IMR-90 (cell line): ENCODE measurements around the gene PIGU. TPM values are rescaled to one million over a fixed set of nuclear protein-coding genes. Genes with fewer than 3 reads are reported as not detected.

Experiments
- ATAC-seq: fragments of 200-7000 bp; cut with Tn5 transposase; 2 replicates; pipeline ENCODE4 v1.9.1; 2020; ENCODE audit warnings: low read depth, mild to moderate bottlenecking, moderate library complexity
- BruUV-seq: library from RNA; stranded (reverse); fragments of 400-500 nt; replicated peaks from 2 replicates; lab custom pipeline; 2021; lab: Mats Ljungman, UMichigan
- CTCF ChIA-PET: fragments of 300-600 bp; formaldehyde crosslinking; extraction: SDS; loops from one replicate; lab custom pipeline; 2021; ENCODE audit warnings: antibody characterized with exemption; lab: Yijun Ruan, JAX
- POLR2A ChIA-PET: fragments of 300-600 bp; sonication (Branson Sonifier 250); formaldehyde crosslinking; loops from one replicate; lab custom pipeline; 2022; ENCODE audit warnings: antibody characterized with exemption; ENCODE audit not compliant: unreplicated experiment; lab: Charles Lee
- DNase-seq: peaks from one replicate; pipeline ENCODE4 v3.0.0; 2013
- H2AFZ ChIP-seq: replicated peaks from 2 replicates; pipeline ENCODE3; 2013; ENCODE audit warnings: low read length, mild to moderate bottlenecking; ENCODE audit not compliant: poor library complexity
- H2AK5ac ChIP-seq: 2 replicates; pipeline ENCODE4 v1.6.1; 2013; ENCODE audit warnings: low read depth, low read length, inconsistent platforms
- H2AK9ac ChIP-seq: replicated peaks from 2 replicates; pipeline ENCODE3; 2013; ENCODE audit warnings: mild to moderate bottlenecking, low read depth, low read length, moderate library complexity; ENCODE audit not compliant: poor library complexity
- H2BK120ac ChIP-seq: 2 replicates; pipeline ENCODE4 v1.6.1; 2013; ENCODE audit warnings: low read depth, low read length, inconsistent platforms
- H2BK15ac ChIP-seq: 3 replicates; pipeline ENCODE4 v1.6.1; 2013; ENCODE audit warnings: low read depth, low read length, inconsistent platforms
- H2BK20ac ChIP-seq: 2 replicates; pipeline ENCODE4 v1.6.1; 2013; ENCODE audit warnings: low read depth, mild to moderate bottlenecking, inconsistent platforms, low read length, moderate library complexity
- H2BK5ac ChIP-seq: 2 replicates; pipeline ENCODE4 v1.6.1; 2013; ENCODE audit warnings: mild to moderate bottlenecking, low read depth, low read length, inconsistent platforms; ENCODE audit not compliant: poor library complexity, severe bottlenecking
- H3K14ac ChIP-seq: replicated peaks from 2 replicates; pipeline ENCODE4 v1.6.1; 2013; ENCODE audit warnings: low read depth, low read length, inconsistent platforms
- H3K18ac ChIP-seq: 2 replicates; pipeline ENCODE4 v1.6.1; 2013; ENCODE audit warnings: low read depth, low read length, control low read depth
- H3K23ac ChIP-seq: 2 replicates; pipeline ENCODE4 v1.6.1; 2013; ENCODE audit warnings: low read depth, low read length, inconsistent platforms
- H3K27ac ChIP-seq: 2 replicates; pipeline ENCODE4 v1.5.1; 2013; ENCODE audit warnings: mild to moderate bottlenecking, control low read depth, low read length; ENCODE audit not compliant: insufficient read depth
- H3K27me3 ChIP-seq: 2 replicates; pipeline ENCODE4 v1.6.1; 2013; ENCODE audit warnings: low read length; ENCODE audit not compliant: control insufficient read depth, insufficient read depth
- H3K36me3 ChIP-seq: 2 replicates; pipeline ENCODE4 v1.6.1; 2013; ENCODE audit warnings: low read length, mixed read lengths; ENCODE audit not compliant: control insufficient read depth, insufficient read depth
- H3K4ac ChIP-seq: 2 replicates; pipeline ENCODE4 v1.6.1; 2013; ENCODE audit warnings: low read depth, low read length, inconsistent platforms
- H3K4me1 ChIP-seq: 2 replicates; pipeline ENCODE4 v1.6.1; 2013; ENCODE audit warnings: low read length, mixed read lengths; ENCODE audit not compliant: control insufficient read depth, insufficient read depth
- H3K4me2 ChIP-seq: 2 replicates; pipeline ENCODE4 v1.6.1; 2013; ENCODE audit warnings: low read depth, mild to moderate bottlenecking, control low read depth, low read length, moderate library complexity
- H3K4me3 ChIP-seq: 2 replicates; pipeline ENCODE4 v1.5.1; 2013; ENCODE audit warnings: low read depth, mild to moderate bottlenecking, control low read depth, low read length, moderate library complexity; ENCODE audit not compliant: insufficient read depth
- H3K56ac ChIP-seq: 2 replicates; pipeline ENCODE4 v1.6.1; 2013; ENCODE audit warnings: low read length, inconsistent platforms; ENCODE audit not compliant: insufficient read depth; ENCODE audit errors: extremely low read depth
- H3K79me1 ChIP-seq, 2 experiments: 2 replicates each; pipeline ENCODE4 v1.6.1; 2013; ENCODE audit warnings: low read length in 2 of 2, inconsistent platforms in 1 of 2, low read depth in 1 of 2
- H3K9ac ChIP-seq: 2 replicates; pipeline ENCODE4 v1.6.1; 2013; ENCODE audit warnings: low read depth, low read length, control low read depth
- H3K9me1 ChIP-seq: 2 replicates; pipeline ENCODE4 v1.6.1; 2013; ENCODE audit warnings: low read length, inconsistent platforms; ENCODE audit not compliant: insufficient read depth
- H3K9me3 ChIP-seq: 2 replicates; pipeline ENCODE4 v1.6.1; 2013; ENCODE audit warnings: low read length; ENCODE audit not compliant: control insufficient read depth, insufficient read depth
- H4K20me1 ChIP-seq: 2 replicates; pipeline ENCODE4 v1.6.1; 2013; ENCODE audit warnings: low read length, inconsistent platforms; ENCODE audit not compliant: insufficient read depth
- H4K5ac ChIP-seq: 2 replicates; pipeline ENCODE4 v1.6.1; 2013; ENCODE audit warnings: mild to moderate bottlenecking, low read depth, low read length, control low read depth
- H4K8ac ChIP-seq, 2 experiments: 2 replicates each; pipeline ENCODE4 v1.6.1; 2013; ENCODE audit warnings: low read depth in 2 of 2, low read length in 2 of 2, control low read depth in 1 of 2, inconsistent platforms in 1 of 2
- H4K91ac ChIP-seq: 2 replicates; pipeline ENCODE4 v1.6.1; 2013; ENCODE audit warnings: low read depth, low read length, inconsistent platforms; ENCODE audit not compliant: insufficient read depth
- BHLHE40 ChIP-seq: fragments of 150-350 bp; IDR thresholded peaks from 2 replicates; pipeline ENCODE4 v1.6.1; 2016; ENCODE audit warnings: mild to moderate bottlenecking, low read depth, low read length
- CHD1 ChIP-seq: IDR thresholded peaks from 2 replicates; pipeline ENCODE4 v1.6.1; 2012; ENCODE audit warnings: low read depth, low read length, improper control_type of control experiment
- POLR2A ChIP-seq: IDR thresholded peaks from 2 replicates; pipeline ENCODE4 v1.6.1; 2012; ENCODE audit warnings: mild to moderate bottlenecking, low read depth, low read length
- WGBS, 2 experiments: methylation state at CpG; one replicate each; pipeline versions ENCODE4 v1.1.5 to v1.1.7; 2013; ENCODE audit warnings: missing lambda C conversion rate in 2 of 2; ENCODE audit not compliant: insufficient read length in 1 of 2; ENCODE audit errors: extremely low coverage in 2 of 2; 5-methylcytosine and 5-hydroxymethylcytosine counted together
- dilution Hi-C: fragments of 300-500 bp; cut with HindIII; formaldehyde crosslinking; loops from one replicate; pipeline ENCODE4 v1.14.3; 2018; ENCODE audit warnings: low sequenced_read_pairs; ENCODE audit not compliant: unreplicated experiment
- in situ Hi-C: fragments of 300-500 bp; cut with MboI; formaldehyde crosslinking; loops from 3 replicates; pipeline ENCODE4 v1.14.3; 2019; ENCODE audit warnings: low sequenced_read_pairs, inconsistent platforms, mixed read lengths
- intact Hi-C: fragments of 100-400 bp; cut with micrococcal nuclease; formaldehyde crosslinking; loops from 2 replicates; pipeline ENCODE4 v1.10.0; 2022
- polyA plus RNA-seq, 3 experiments: library from polyadenylated mRNA; depleted of rRNA; stranded (reverse); fragments of >200 nt; gene quantifications; 2 replicates each; pipeline ENCODE4 v1.2.3, GENCODE V29; 2012; ENCODE audit warnings: low replicate concordance in 1 of 3
- total RNA-seq: library from RNA; depleted of rRNA; stranded (reverse); fragments of >200 nt; gene quantifications from 2 replicates; pipeline ENCODE4 v1.2.3, GENCODE V29; 2012

Gene PIGU
- total and polyA plus RNA-seq, 2 of the 4 experiments (the other 2 are of a cell fraction): 11.1 to 31.1 TPM

- TF ChIP-seq BHLHE40: no peak
These were observed 35.0 kb upstream of the PIGU start (continued) for GRCh38 chr20:34711813-34712430.

- no peak overlapping the region for H4K5ac ChIP-seq
- WGBS, 2 experiments: 94% methylated on average over 3 of the region's 9 CpGs; no CpG with 5 or more reads in 1 of the 2 experiments
- 0 out of 2 replicates have a peak overlapping the region, but pooled peaks have one; percentile 50 for H2BK20ac ChIP-seq
- no peak overlapping the region for H3K18ac ChIP-seq
- H3K9ac ChIP-seq: no peak overlapping the region
- H4K91ac ChIP-seq: no peak overlapping the region; the same call in 1 of the 2 replicates
- peak overlapping the region; percentile 82; the same call in 1 of the 2 replicates for H3K4ac ChIP-seq
- H3K36me3 ChIP-seq: peaks cover 25% of the 10 kb centered on the region
- in situ Hi-C loops (loop anchor here (10.0 kb wide), 1 partner anchor 406 kb away; the partner anchor contains the start of gene AHCY), intact Hi-C loops (no loop called here), dilution Hi-C loops (no loop called here)
- peak overlapping the region; percentile 48 for H3K23ac ChIP-seq
- H2AK5ac ChIP-seq: peak overlapping the region; percentile 83
- no peak for DNase-seq
- ChIA-PET CTCF (interaction anchor here (1.3 kb wide), 1 partner anchor 59 kb away, joined by 3 read pairs; no protein-coding TSS in a partner anchor), POLR2A (no interaction called here)
- no peak overlapping the region for H3K56ac ChIP-seq
- H3K14ac ChIP-seq: peak overlapping the region; percentile 84; the same call in 1 of the 2 replicates
- H3K4me3 ChIP-seq: no peak overlapping the region
- peak overlapping the region; percentile 81 for H2AK9ac ChIP-seq
- no peak overlapping the region for H3K27ac ChIP-seq
- H2BK120ac ChIP-seq: peak overlapping the region; percentile 23; the same call in 1 of the 2 replicates
- TF ChIP-seq CHD1: no peak
- 0 out of 2 replicates have a peak, but pooled peaks have one; percentile 19 for TF ChIP-seq POLR2A
- H3K9me3 ChIP-seq: no peaks in the 10 kb centered on the region
- no peak overlapping the region for H3K4me2 ChIP-seq
- H2BK15ac ChIP-seq: no peak overlapping the region
- no TSS peak for BruUV-seq
- H3K9me1 ChIP-seq: peaks cover 31% of the 10 kb centered on the region
- no peak overlapping the region; a peak in 1 of 4 replicates for H4K8ac ChIP-seq
- no peak for ATAC-seq
- no peak overlapping the region for H2AFZ ChIP-seq
- H3K27me3 ChIP-seq: no peaks in the 10 kb centered on the region
- peaks cover 0 to 59% of the 10 kb centered on the region in 2 experiments; a peak in 2 of 4 replicates for H3K79me1 ChIP-seq
- peaks cover 24% of the 10 kb centered on the region; the same call in 1 of the 2 replicates for H4K20me1 ChIP-seq
- H2BK5ac ChIP-seq: no peak overlapping the region
- H3K4me1 ChIP-seq: peaks cover 18% of the 10 kb centered on the region
These were observed 34.1 kb upstream of the PIGU start for GRCh38 chr20:34710861-34711574.
